ENCODE results near the gene VEGFA.

The VEGFA gene

DNA sequence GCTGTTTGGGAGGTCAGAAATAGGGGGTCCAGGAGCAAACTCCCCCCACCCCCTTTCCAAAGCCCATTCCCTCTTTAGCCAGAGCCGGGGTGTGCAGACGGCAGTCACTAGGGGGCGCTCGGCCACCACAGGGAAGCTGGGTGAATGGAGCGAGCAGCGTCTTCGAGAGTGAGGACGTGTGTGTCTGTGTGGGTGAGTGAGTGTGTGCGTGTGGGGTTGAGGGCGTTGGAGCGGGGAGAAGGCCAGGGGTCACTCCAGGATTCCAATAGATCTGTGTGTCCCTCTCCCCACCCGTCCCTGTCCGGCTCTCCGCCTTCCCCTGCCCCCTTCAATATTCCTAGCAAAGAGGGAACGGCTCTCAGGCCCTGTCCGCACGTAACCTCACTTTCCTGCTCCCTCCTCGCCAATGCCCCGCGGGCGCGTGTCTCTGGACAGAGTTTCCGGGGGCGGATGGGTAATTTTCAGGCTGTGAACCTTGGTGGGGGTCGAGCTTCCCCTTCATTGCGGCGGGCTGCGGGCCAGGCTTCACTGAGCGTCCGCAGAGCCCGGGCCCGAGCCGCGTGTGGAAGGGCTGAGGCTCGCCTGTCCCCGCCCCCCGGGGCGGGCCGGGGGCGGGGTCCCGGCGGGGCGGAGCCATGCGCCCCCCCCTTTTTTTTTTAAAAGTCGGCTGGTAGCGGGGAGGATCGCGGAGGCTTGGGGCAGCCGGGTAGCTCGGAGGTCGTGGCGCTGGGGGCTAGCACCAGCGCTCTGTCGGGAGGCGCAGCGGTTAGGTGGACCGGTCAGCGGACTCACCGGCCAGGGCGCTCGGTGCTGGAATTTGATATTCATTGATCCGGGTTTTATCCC is at the start of gene VEGFA:
Gene VEGFA, plus strand, starts transcription at position 686 of the 846 bp plus-strand sequence.
- peak within 1 kb of the TSS; percentile 96 for H3K27ac ChIP-seq (ENCODE audit: low read depth, low read length)
- peak within 1 kb of the TSS; percentile 56 to 97 (median 86) for H3K9ac ChIP-seq (ENCODE audit: low read length in 5 of 5)
- H3K36me3 ChIP-seq (ENCODE audit: control insufficient read depth in 5 of 5, insufficient read depth in 5 of 5, low read length in 5 of 5) = no peaks in the 10 kb centered on the region
- H3K4me1 ChIP-seq (ENCODE audit: control insufficient read depth in 5 of 5, insufficient read depth in 5 of 5, low read length in 5 of 5) = peaks cover 9 to 58% (median 44%) of the 10 kb centered on the region in 5 donors
- no peaks in the 10 kb centered on the region for H3K9me3 ChIP-seq (ENCODE audit: control insufficient read depth in 5 of 5, low read length in 5 of 5)
- no peaks in the 10 kb centered on the region for H3K27me3 ChIP-seq (ENCODE audit: control insufficient read depth in 5 of 5, insufficient read depth in 4 of 5, low read length in 5 of 5)
- H3K4me3 ChIP-seq (ENCODE audit: low read depth in 1 of 5, low read length in 5 of 5) = peak within 1 kb of the TSS; percentile 82 to 93 (median 86)

DNA sequence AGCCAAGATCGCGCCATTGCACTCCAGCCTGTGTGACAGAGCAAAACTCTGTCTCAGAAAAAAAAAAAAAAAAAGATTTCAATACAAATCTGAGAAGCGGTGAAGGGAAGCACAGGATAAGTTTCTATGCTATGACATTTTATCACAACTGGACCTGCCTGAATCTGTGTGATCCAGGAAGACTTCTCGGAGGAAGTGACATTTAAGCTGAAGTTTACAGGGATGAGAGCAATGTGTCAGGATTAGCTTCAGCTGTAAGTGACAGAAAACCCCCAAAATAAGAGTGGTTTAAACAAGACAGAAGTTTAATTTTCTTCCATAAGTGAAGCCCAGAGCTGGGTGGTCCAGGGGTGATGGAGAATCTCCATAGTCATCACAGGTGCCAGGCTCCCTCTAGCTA is 49.0 kb upstream of the VEGFA start:
- peaks cover 0 to 11% (median 3%) of the 10 kb centered on the region in 5 donors for H3K27me3 ChIP-seq (ENCODE audit: control insufficient read depth in 5 of 5, insufficient read depth in 4 of 5, low read length in 5 of 5)
- peaks cover 8 to 48% (median 34%) of the 10 kb centered on the region in 5 donors for H3K4me1 ChIP-seq (ENCODE audit: control insufficient read depth in 5 of 5, insufficient read depth in 5 of 5, low read length in 5 of 5)
- no peak overlapping the region for H3K4me3 ChIP-seq (ENCODE audit: low read depth in 1 of 5, low read length in 5 of 5)
- H3K27ac ChIP-seq (ENCODE audit: low read depth, low read length) = no peak overlapping the region
- H3K36me3 ChIP-seq (ENCODE audit: control insufficient read depth in 5 of 5, insufficient read depth in 5 of 5, low read length in 5 of 5) = no peaks in the 10 kb centered on the region
- no peaks in the 10 kb centered on the region for H3K9me3 ChIP-seq (ENCODE audit: control insufficient read depth in 5 of 5, low read length in 5 of 5)
- H3K9ac ChIP-seq (ENCODE audit: low read length in 5 of 5) = no peak overlapping the region

DNA sequence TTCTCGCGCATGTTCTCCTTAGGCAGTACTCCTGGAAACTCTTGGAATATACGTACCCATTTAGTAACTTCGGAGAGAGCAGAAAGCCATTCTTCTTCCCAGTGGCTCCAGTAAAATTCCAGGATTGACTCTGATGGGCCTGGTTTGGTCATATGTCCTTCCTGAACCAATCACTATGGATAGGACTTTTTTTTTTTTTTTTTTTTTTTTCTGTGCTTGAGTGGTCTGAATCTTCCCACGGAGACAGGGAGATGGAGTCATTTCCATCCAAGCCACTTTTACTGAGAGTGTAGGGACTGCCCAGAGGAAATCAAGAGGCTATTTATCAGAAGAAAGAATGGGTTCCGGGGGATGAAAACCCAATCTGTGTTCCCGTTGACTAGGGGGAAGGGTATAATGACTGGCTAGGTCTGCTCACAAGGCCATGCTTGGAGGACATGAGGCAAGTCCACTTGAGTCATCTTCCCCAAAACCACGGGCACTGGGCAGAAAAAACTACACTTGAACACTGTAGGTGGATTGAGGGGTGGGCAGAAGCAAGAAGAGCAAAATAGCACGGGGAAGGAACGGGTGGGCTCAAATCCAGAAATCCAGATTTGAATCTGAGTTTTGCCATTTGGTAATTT is 47.0 kb upstream of the VEGFA start:
- no peaks in the 10 kb centered on the region for H3K9me3 ChIP-seq (ENCODE audit: control insufficient read depth in 5 of 5, low read length in 5 of 5)
- no peaks in the 10 kb centered on the region for H3K36me3 ChIP-seq (ENCODE audit: control insufficient read depth in 5 of 5, insufficient read depth in 5 of 5, low read length in 5 of 5)
- H3K27ac ChIP-seq (ENCODE audit: low read depth, low read length) = no peak overlapping the region
- H3K4me3 ChIP-seq (ENCODE audit: low read depth in 1 of 5, low read length in 5 of 5) = no peak overlapping the region
- peaks cover 4 to 32% (median 28%) of the 10 kb centered on the region in 5 donors for H3K4me1 ChIP-seq (ENCODE audit: control insufficient read depth in 5 of 5, insufficient read depth in 5 of 5, low read length in 5 of 5)
- H3K27me3 ChIP-seq (ENCODE audit: control insufficient read depth in 5 of 5, insufficient read depth in 4 of 5, low read length in 5 of 5) = peaks cover 0 to 4% (median 3%) of the 10 kb centered on the region in 5 donors
- no peak overlapping the region for H3K9ac ChIP-seq (ENCODE audit: low read length in 5 of 5)

DNA sequence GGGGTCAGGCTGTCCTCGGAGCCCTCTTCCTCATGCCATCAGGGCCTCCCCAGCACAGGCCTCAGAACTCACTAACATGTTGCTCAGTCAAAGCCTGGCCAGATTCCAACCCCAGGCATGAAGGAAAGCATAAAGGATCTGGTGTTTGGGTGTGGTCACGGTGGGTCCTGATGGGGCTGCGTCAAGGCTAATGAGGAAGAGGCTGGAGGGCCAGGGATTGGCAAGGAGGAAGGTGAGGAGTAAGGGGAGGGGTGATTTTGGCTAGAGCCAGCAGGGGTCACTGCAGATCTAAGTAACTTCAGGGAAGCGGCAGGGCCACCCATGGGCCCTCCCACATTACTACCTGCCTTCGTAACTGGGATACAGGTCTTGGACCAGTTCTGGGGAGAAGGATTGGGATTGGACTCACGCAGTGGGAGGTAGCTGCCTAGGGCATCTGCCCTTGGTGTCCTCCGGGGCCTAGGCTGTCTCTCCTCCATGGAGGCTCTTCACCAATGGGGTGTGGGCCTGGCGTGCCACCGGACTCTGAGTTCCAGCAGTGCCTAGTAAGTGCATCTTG is 46.2 kb upstream of the VEGFA start:
- Histone ChIP-seq H3K9me3 (ENCODE audit: control insufficient read depth in 5 of 5, low read length in 5 of 5) (no peaks in the 10 kb centered on the region), H3K4me1 (ENCODE audit: control insufficient read depth in 5 of 5, insufficient read depth in 5 of 5, low read length in 5 of 5) (peaks cover 0 to 24% (median 22%) of the 10 kb centered on the region in 5 donors), H3K9ac (ENCODE audit: low read length in 5 of 5) (no peak overlapping the region), H3K36me3 (ENCODE audit: control insufficient read depth in 5 of 5, insufficient read depth in 5 of 5, low read length in 5 of 5) (no peaks in the 10 kb centered on the region), H3K4me3 (ENCODE audit: low read depth in 1 of 5, low read length in 5 of 5) (no peak overlapping the region), H3K27ac (ENCODE audit: low read depth, low read length) (peak overlapping the region; percentile 37), H3K27me3 (ENCODE audit: control insufficient read depth in 5 of 5, insufficient read depth in 4 of 5, low read length in 5 of 5) (peaks cover 0 to under 1% (median 0%) of the 10 kb centered on the region in 5 donors)

DNA sequence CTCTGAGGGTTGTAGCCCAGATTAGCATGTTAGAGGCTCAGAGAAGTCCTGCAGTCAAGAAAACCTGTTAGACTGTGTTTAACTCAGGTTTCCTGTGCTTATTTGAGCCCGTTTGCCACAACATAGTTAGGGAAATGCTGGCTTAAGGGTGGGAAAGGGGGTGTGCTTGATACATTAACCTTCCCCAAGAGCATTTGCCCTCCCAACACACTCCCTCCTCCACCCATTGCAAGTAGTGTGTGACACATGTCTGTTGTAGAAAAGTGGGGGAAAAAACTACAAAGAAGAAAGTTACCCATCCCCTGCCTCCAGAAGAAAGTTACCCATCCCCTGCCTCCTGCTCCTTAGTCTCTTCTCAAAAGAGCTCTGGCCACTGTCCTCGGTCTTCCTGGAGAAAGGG is 45.7 kb upstream of the VEGFA start:
- H3K27me3 ChIP-seq (ENCODE audit: control insufficient read depth in 5 of 5, insufficient read depth in 4 of 5, low read length in 5 of 5) = no peaks in the 10 kb centered on the region
- peaks cover 0 to 23% (median 20%) of the 10 kb centered on the region in 5 donors for H3K4me1 ChIP-seq (ENCODE audit: control insufficient read depth in 5 of 5, insufficient read depth in 5 of 5, low read length in 5 of 5)
- H3K9ac ChIP-seq (ENCODE audit: low read length in 5 of 5) = no peak overlapping the region
- no peaks in the 10 kb centered on the region for H3K36me3 ChIP-seq (ENCODE audit: control insufficient read depth in 5 of 5, insufficient read depth in 5 of 5, low read length in 5 of 5)
- no peaks in the 10 kb centered on the region for H3K9me3 ChIP-seq (ENCODE audit: control insufficient read depth in 5 of 5, low read length in 5 of 5)
- no peak overlapping the region for H3K4me3 ChIP-seq (ENCODE audit: low read depth in 1 of 5, low read length in 5 of 5)
- peak overlapping the region; percentile 37 for H3K27ac ChIP-seq (ENCODE audit: low read depth, low read length)

DNA sequence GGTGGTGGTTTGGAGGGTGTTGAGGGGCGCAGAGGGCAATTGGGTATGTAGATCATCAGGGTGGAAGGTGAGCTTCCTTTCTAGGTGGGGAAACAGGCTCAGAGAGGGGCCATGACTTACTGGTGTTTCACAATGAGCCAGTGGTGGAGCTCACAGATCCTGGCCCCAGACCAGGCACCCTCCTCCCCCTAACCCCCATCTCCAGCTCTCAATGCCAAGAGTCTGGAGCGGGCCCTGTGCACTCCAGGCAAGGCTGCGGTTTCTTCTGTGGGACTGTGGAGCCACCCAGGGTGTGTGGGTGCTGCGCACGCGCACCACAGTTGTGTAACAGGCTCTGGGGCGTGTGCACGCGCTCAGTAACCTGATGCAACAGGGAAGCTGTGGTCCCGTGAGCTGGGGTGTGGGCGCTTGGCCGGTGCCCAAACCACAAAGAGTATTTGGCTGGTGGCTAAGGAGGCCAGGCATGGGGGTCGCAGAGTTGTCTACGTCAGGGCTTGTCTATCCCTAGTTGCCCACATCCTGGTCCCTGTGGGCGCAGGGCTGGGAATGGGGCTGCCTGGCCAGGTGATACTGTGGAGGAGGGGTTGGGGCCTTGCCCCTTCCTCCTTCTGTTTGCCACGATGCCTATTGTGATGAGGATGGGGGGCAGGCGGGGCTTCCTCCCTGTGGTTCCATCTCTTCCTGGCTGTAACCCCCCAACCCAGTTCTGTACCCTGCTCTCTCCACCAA is 44.9 kb upstream of the VEGFA start:
- H3K4me3 ChIP-seq (ENCODE audit: low read depth in 1 of 5, low read length in 5 of 5) = no peak overlapping the region
- peak overlapping the region; percentile 37 for H3K27ac ChIP-seq (ENCODE audit: low read depth, low read length)
- H3K9me3 ChIP-seq (ENCODE audit: control insufficient read depth in 5 of 5, low read length in 5 of 5) = no peaks in the 10 kb centered on the region
- no peaks in the 10 kb centered on the region for H3K27me3 ChIP-seq (ENCODE audit: control insufficient read depth in 5 of 5, insufficient read depth in 4 of 5, low read length in 5 of 5)
- H3K4me1 ChIP-seq (ENCODE audit: control insufficient read depth in 5 of 5, insufficient read depth in 5 of 5, low read length in 5 of 5) = peaks cover 0 to 23% (median 20%) of the 10 kb centered on the region in 5 donors
- no peaks in the 10 kb centered on the region for H3K36me3 ChIP-seq (ENCODE audit: control insufficient read depth in 5 of 5, insufficient read depth in 5 of 5, low read length in 5 of 5)
- H3K9ac ChIP-seq (ENCODE audit: low read length in 5 of 5) = no peak overlapping the region

DNA sequence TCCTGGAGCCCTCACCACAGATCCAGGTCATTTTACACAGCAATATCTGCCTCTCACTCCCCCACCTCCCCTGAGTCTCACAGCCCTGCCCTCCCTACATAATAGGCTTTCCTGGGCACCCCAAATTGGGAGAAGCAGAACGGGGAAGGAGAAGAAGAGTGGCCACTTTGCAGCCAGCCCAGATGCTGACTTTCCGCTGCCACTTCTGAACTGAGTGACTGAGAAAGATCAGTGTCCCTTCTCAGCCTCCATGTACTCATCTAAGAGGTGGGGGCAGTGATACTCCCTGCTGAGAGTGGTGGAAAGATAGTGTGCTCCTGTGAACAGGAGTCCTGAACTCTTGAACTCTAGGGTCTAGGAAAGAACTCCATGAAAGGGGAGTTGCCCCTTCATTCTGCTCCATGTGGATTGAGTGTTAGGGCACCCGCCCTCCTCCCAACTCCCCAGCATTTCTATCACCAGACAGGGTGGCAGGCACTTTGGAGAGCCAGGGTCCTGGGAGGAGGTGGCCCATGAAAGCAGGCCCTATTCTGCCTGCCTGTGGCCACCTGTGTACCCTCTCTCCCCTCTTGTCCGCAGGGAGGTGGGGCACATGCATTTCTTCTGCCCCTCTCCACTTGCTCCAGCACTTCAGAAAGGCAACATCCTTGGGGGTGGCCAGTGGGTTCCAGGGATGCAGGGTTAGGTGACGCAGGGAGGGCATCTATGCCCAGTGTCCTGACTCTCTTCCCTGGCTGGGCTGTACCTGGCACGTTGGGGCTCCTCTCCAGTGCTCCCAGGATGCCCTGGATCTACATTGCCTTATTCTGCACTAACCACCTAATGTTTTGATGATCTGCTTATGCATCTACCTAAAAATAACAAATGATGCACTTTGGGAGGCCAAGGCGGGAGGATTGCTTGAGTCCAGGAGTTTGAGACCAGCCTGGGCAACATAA is 44.1 kb upstream of the VEGFA start:
- peaks cover 0 to 23% (median 20%) of the 10 kb centered on the region in 5 donors for H3K4me1 ChIP-seq (ENCODE audit: control insufficient read depth in 5 of 5, insufficient read depth in 5 of 5, low read length in 5 of 5)
- H3K27me3 ChIP-seq (ENCODE audit: control insufficient read depth in 5 of 5, insufficient read depth in 4 of 5, low read length in 5 of 5) = no peaks in the 10 kb centered on the region
- H3K4me3 ChIP-seq (ENCODE audit: low read depth in 1 of 5, low read length in 5 of 5) = no peak overlapping the region
- H3K36me3 ChIP-seq (ENCODE audit: control insufficient read depth in 5 of 5, insufficient read depth in 5 of 5, low read length in 5 of 5) = no peaks in the 10 kb centered on the region
- peaks cover 0 to 5% (median 0%) of the 10 kb centered on the region in 5 donors for H3K9me3 ChIP-seq (ENCODE audit: control insufficient read depth in 5 of 5, low read length in 5 of 5)
- no peak overlapping the region for H3K9ac ChIP-seq (ENCODE audit: low read length in 5 of 5)
- H3K27ac ChIP-seq (ENCODE audit: low read depth, low read length) = no peak overlapping the region

DNA sequence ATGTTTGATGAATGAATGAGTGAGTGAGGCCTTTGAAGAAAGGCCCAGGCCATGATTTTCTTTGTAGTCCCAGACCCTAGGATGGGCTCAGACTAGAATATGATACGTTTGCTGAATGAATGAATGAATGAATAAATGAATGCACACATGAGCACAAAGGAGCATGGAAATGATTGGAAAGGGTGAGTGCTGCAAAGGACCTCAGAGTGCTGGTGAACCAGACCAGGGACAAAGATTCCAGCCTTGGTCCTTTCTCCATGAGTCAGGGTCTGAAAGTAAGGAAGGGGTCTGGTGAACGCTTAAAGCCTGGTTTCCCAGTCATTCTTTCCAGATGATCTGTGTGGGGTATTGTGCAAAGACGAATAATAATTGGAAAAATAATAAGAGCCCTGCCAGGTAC is 42.4 kb upstream of the VEGFA start:
- Histone ChIP-seq H3K27me3 (ENCODE audit: control insufficient read depth in 5 of 5, insufficient read depth in 4 of 5, low read length in 5 of 5) (no peaks in the 10 kb centered on the region), H3K36me3 (ENCODE audit: control insufficient read depth in 5 of 5, insufficient read depth in 5 of 5, low read length in 5 of 5) (no peaks in the 10 kb centered on the region), H3K27ac (ENCODE audit: low read depth, low read length) (no peak overlapping the region), H3K9me3 (ENCODE audit: control insufficient read depth in 5 of 5, low read length in 5 of 5) (peaks cover 0 to 5% (median 0%) of the 10 kb centered on the region in 5 donors), H3K4me3 (ENCODE audit: low read depth in 1 of 5, low read length in 5 of 5) (no peak overlapping the region), H3K4me1 (ENCODE audit: control insufficient read depth in 5 of 5, insufficient read depth in 5 of 5, low read length in 5 of 5) (peaks cover 0 to 22% (median 20%) of the 10 kb centered on the region in 5 donors), H3K9ac (ENCODE audit: low read length in 5 of 5) (no peak overlapping the region)

DNA sequence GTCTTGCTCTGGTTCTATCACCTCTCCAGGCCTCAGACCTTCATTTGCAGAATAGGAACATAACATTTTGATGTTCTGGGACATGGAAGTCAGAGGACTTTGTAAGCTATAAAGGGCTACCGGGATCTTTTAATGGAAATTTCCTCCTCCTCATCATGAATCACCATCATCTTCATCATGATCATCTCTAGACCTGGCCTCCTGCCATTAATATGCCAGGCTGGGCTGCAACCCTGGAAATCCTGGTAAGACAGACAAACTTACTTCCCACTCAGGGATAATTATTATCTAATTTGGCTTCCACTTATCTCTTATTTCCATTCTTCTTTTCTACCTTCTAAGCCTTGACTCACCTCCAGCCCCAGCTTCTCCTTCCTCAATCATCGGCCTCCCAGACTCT is 41.4 kb upstream of the VEGFA start:
- H3K27me3 ChIP-seq (ENCODE audit: control insufficient read depth in 5 of 5, insufficient read depth in 4 of 5, low read length in 5 of 5) = no peaks in the 10 kb centered on the region
- H3K4me1 ChIP-seq (ENCODE audit: control insufficient read depth in 5 of 5, insufficient read depth in 5 of 5, low read length in 5 of 5) = peaks cover 0 to 21% (median 20%) of the 10 kb centered on the region in 5 donors
- no peak overlapping the region for H3K9ac ChIP-seq (ENCODE audit: low read length in 5 of 5)
- peaks cover 0 to 5% (median 0%) of the 10 kb centered on the region in 5 donors for H3K9me3 ChIP-seq (ENCODE audit: control insufficient read depth in 5 of 5, low read length in 5 of 5)
- no peaks in the 10 kb centered on the region for H3K36me3 ChIP-seq (ENCODE audit: control insufficient read depth in 5 of 5, insufficient read depth in 5 of 5, low read length in 5 of 5)
- no peak overlapping the region for H3K27ac ChIP-seq (ENCODE audit: low read depth, low read length)
- no peak overlapping the region for H3K4me3 ChIP-seq (ENCODE audit: low read depth in 1 of 5, low read length in 5 of 5)

Measured in subcutaneous abdominal adipose tissue (tissue), 5 donors.